HepG2 (cell line): ENCODE results near the gene PACS1. TPM values are rescaled to one million over a fixed set of nuclear protein-coding genes. Genes with fewer than 3 reads are reported as not detected.
A peak's percentile ranks its signal among the peaks of the same experiment; 100 is the strongest.

Experiments
- ATAC-seq: fragments of 200-7000 bp; cut with Tn5 transposase; 3 replicates; pipeline ENCODE4 v1.9.1; 2020; ENCODE audit warnings: mild to moderate bottlenecking, moderate library complexity
- BruUV-seq: library from RNA; stranded (reverse); fragments of 400-500 nt; replicated peaks from 2 replicates; lab custom pipeline; 2021; lab: Mats Ljungman, UMichigan
- CTCF ChIA-PET: fragments of 300-600 bp; formaldehyde crosslinking; extraction: SDS; loops from one replicate; lab custom pipeline; 2021; ENCODE audit warnings: low total read pairs, inconsistent platforms, low intra/inter-chr PET ratio; lab: Yijun Ruan, JAX
- POLR2A ChIA-PET: fragments of 350-600 bp; sonication (Branson Sonifier 250); formaldehyde crosslinking; loops from one replicate; lab custom pipeline; 2020; ENCODE audit warnings: antibody characterized with exemption, inconsistent platforms; lab: Yijun Ruan, JAX
- DNase-seq: peaks from one replicate; pipeline ENCODE4 v3.0.0-alpha.2; 2015; ENCODE audit warnings: low spot score
- FAIRE-seq: peaks from 3 replicates; lab custom pipeline; 2011; peaks lifted over from hg19 to GRCh38; lab: Jason Lieb, UNC
- H2AFZ ChIP-seq: one replicate; pipeline ENCODE4 v1.6.1; 2011; ENCODE audit warnings: low read length, inconsistent platforms
- H3K27ac ChIP-seq: fragments of 300-600 bp; 3 replicates; pipeline ENCODE4 v1.8.0; 2011; ENCODE audit warnings: mixed run types, mild to moderate bottlenecking, mixed read lengths, low read length, inconsistent platforms; ENCODE audit not compliant: insufficient read depth; ENCODE audit errors: extremely low read length
- H3K27me3 ChIP-seq, 2 experiments: fragments of 200-600 bp in 1 of 2; 2 replicates in 1 of 2; 3 replicates in 1 of 2; pipeline versions ENCODE4 v1.6.0 to v1.8.0; 2011; ENCODE audit warnings: low read length in 2 of 2, mild to moderate bottlenecking in 2 of 2, moderate library complexity in 2 of 2, inconsistent platforms in 1 of 2; ENCODE audit not compliant: insufficient read depth in 2 of 2, control insufficient read depth in 1 of 2
- H3K36me3 ChIP-seq, 2 experiments: fragments of 200-600 bp in 1 of 2; replicated peaks in 1 of 2; 2 replicates in 1 of 2; 3 replicates in 1 of 2; pipeline versions ENCODE4 v1.5.1 to v1.8.0; 2011; ENCODE audit warnings: low read length in 2 of 2, inconsistent platforms in 1 of 2; ENCODE audit not compliant: insufficient read depth in 2 of 2, control insufficient read depth in 1 of 2
- H3K4me1 ChIP-seq: 2 replicates; pipeline ENCODE4 v1.5.1; 2012; ENCODE audit warnings: low read length, inconsistent platforms; ENCODE audit not compliant: insufficient read depth
- H3K4me2 ChIP-seq: 2 replicates; pipeline ENCODE4 v1.6.0; 2011; ENCODE audit warnings: low read depth, low read length, inconsistent platforms
- H3K4me3 ChIP-seq, 3 experiments: fragments of 200-600 bp in 1 of 3; sonication (generic), shearing (Covaris generic) in 1 of 3; replicated peaks in 1 of 3; 2 replicates each; pipeline ENCODE4 v1.5.1; 2011 to 2016; ENCODE audit warnings: low read length in 3 of 3, inconsistent platforms in 2 of 3, low read depth in 2 of 3, mild to moderate bottlenecking in 2 of 3, control low read depth in 1 of 3, mixed read lengths in 1 of 3; ENCODE audit not compliant: insufficient read depth in 1 of 3
- H3K79me2 ChIP-seq: one replicate; pipeline ENCODE4 v1.6.1; 2011; ENCODE audit warnings: low read length, inconsistent platforms; ENCODE audit not compliant: insufficient read depth
- H3K9ac ChIP-seq: 2 replicates; pipeline ENCODE4 v1.6.0; 2011; ENCODE audit warnings: mild to moderate bottlenecking, low read depth, low read length, inconsistent platforms; ENCODE audit not compliant: insufficient read depth
- H3K9me3 ChIP-seq: 2 replicates; pipeline ENCODE4 v1.5.1; 2012; ENCODE audit warnings: mild to moderate bottlenecking, low read length
- H4K20me1 ChIP-seq: 2 replicates; pipeline ENCODE4 v1.6.0; 2011; ENCODE audit warnings: inconsistent platforms, mild to moderate bottlenecking, low read length, moderate library complexity; ENCODE audit not compliant: insufficient read depth
- ELF3 ChIP-seq: IDR thresholded peaks from 2 replicates; pipeline ENCODE4 v1.6.1; 2016; ENCODE audit warnings: missing genetic modification reagents, missing compliant biosample characterization
- HES4 ChIP-seq: sonication (generic); formaldehyde crosslinking; IDR thresholded peaks from 2 replicates; pipeline ENCODE4 v1.9.0; 2021; ENCODE audit warnings: mild to moderate bottlenecking, missing genetic modification reagents, borderline replicate concordance
- KDM5B ChIP-seq: sonication (generic); formaldehyde crosslinking; IDR thresholded peaks from 2 replicates; pipeline ENCODE4 v1.4.0; 2020; ENCODE audit warnings: missing genetic modification reagents, mild to moderate bottlenecking, borderline replicate concordance
- KLF6 ChIP-seq: IDR thresholded peaks from 2 replicates; pipeline ENCODE4 v1.8.0; 2016; ENCODE audit warnings: missing biosample characterization, missing genetic modification reagents
- MATR3 ChIP-seq: sonication (generic); formaldehyde crosslinking; IDR thresholded peaks from 2 replicates; pipeline ENCODE4 v1.4.0; 2020; ENCODE audit warnings: missing genetic modification reagents
- MIXL1 ChIP-seq: IDR thresholded peaks from 2 replicates; pipeline ENCODE4 v1.6.1; 2016
- MZF1 ChIP-seq: sonication (generic); formaldehyde crosslinking; IDR thresholded peaks from 2 replicates; pipeline ENCODE4 v1.8.1; 2023; ENCODE audit warnings: mild to moderate bottlenecking, missing genetic modification reagents, borderline replicate concordance
- NCOA1 ChIP-seq: sonication (generic); formaldehyde crosslinking; IDR thresholded peaks from 2 replicates; pipeline ENCODE4 v1.9.0; 2021; ENCODE audit warnings: missing genetic modification reagents
- NFRKB ChIP-seq: fragments of 450-650 bp; IDR thresholded peaks from 2 replicates; pipeline ENCODE4 v1.6.1; 2017
- PPARG ChIP-seq: conservative IDR thresholded peaks from 2 replicates; pipeline ENCODE4 v1.6.1; 2016; ENCODE audit warnings: missing biosample characterization, missing genetic modification reagents
- RXRA ChIP-seq: sonication (generic); formaldehyde crosslinking; IDR thresholded peaks from 2 replicates; pipeline ENCODE4 v1.5.1; 2020; ENCODE audit warnings: missing genetic modification reagents
- SIN3A ChIP-seq: IDR thresholded peaks from 2 replicates; pipeline ENCODE4 v1.6.1; 2011; ENCODE audit warnings: low read depth, mild to moderate bottlenecking, control low read depth, low read length, borderline replicate concordance
- ZNF577 ChIP-seq: sonication (generic); formaldehyde crosslinking; IDR thresholded peaks from 2 replicates; pipeline ENCODE4 v1.4.0; 2020; ENCODE audit warnings: mild to moderate bottlenecking, low read depth, missing genetic modification reagents, borderline replicate concordance
- ZNF816 ChIP-seq: sonication (generic); formaldehyde crosslinking; IDR thresholded peaks from 2 replicates; pipeline ENCODE4 v1.8.0; 2022; ENCODE audit warnings: missing genetic modification reagents, mild to moderate bottlenecking, borderline replicate concordance
- ZNF891 ChIP-seq: sonication (generic); formaldehyde crosslinking; IDR thresholded peaks from 2 replicates; pipeline ENCODE4 v1.5.0; 2020; ENCODE audit warnings: mild to moderate bottlenecking, missing genetic modification reagents
- WGBS: methylation state at CpG from one replicate; pipeline ENCODE4 v1.1.6; 2017; ENCODE audit warnings: low lambda C conversion rate; 5-methylcytosine and 5-hydroxymethylcytosine counted together
- in situ Hi-C: cut with HindIII; loops from 2 replicates; pipeline ENCODE4 v1.10.0; 2017; ENCODE audit warnings: low pct_unique_long_range_greater_than_20kb; ENCODE audit not compliant: extremely low pct_ligation_motif_present
- intact Hi-C: fragments of 100-400 bp; cut with micrococcal nuclease; formaldehyde crosslinking; loops from one replicate; pipeline ENCODE4 v1.10.0; 2022; ENCODE audit not compliant: unreplicated experiment
- polyA plus RNA-seq, 8 experiments: library from polyadenylated mRNA; depleted of rRNA in 3 of 8; stranded (reverse) in 7 of 8; unstranded in 1 of 8; fragments of >200 nt; fragmentation: Illumina TruSeq in 4 of 8; extraction: Trizol in 4 of 8; gene quantifications; 2 replicates each; pipeline versions ENCODE4 v1.2.1 to v1.2.3, GENCODE V29; 2011 to 2016; ENCODE audit warnings: low read depth in 4 of 8, missing spikeins in 1 of 8, mixed read lengths in 1 of 8; ENCODE audit not compliant: insufficient read depth in 1 of 8
- total RNA-seq, 5 experiments: library from RNA; depleted of rRNA; stranded (reverse); fragments of >200 nt; fragmentation: Illumina TruSeq; extraction: Trizol; gene quantifications; 2 replicates each; pipeline ENCODE4 v1.2.3, GENCODE V29; 2016; ENCODE audit warnings: low read depth in 1 of 5
- TF ChIP-seq, protein P1 (sequence below): sonication (generic); formaldehyde crosslinking; IDR thresholded peaks from 2 replicates; pipeline ENCODE4 v1.5.0; 2020; ENCODE audit warnings: mild to moderate bottlenecking, missing genetic modification reagents
- TF ChIP-seq, protein P2 (sequence below): sonication (generic); formaldehyde crosslinking; IDR thresholded peaks from 2 replicates; pipeline ENCODE4 v1.8.1; 2023; ENCODE audit warnings: mild to moderate bottlenecking, inconsistent platforms, moderate library complexity, missing genetic modification reagents, borderline replicate concordance
- TF ChIP-seq, protein P3 (sequence below): IDR thresholded peaks from 2 replicates; pipeline ENCODE4 v1.6.1; 2016; ENCODE audit warnings: low read depth, borderline replicate concordance
- TF ChIP-seq, protein P4 (sequence below): sonication (generic); formaldehyde crosslinking; IDR thresholded peaks from 2 replicates; pipeline ENCODE4 v1.4.0; 2020; ENCODE audit warnings: missing genetic modification reagents
- TF ChIP-seq, protein P5 (sequence below): sonication (generic); formaldehyde crosslinking; IDR thresholded peaks from 2 replicates; pipeline ENCODE4 v1.8.1; 2023; ENCODE audit warnings: mild to moderate bottlenecking, missing genetic modification reagents

The PACS1 gene
- total and polyA plus RNA-seq, 2 of the 13 experiments (the other 11 are each of a cell fraction or from before 2014, with no cell fraction given) = 7.6 to 8.6 TPM

DNA sequence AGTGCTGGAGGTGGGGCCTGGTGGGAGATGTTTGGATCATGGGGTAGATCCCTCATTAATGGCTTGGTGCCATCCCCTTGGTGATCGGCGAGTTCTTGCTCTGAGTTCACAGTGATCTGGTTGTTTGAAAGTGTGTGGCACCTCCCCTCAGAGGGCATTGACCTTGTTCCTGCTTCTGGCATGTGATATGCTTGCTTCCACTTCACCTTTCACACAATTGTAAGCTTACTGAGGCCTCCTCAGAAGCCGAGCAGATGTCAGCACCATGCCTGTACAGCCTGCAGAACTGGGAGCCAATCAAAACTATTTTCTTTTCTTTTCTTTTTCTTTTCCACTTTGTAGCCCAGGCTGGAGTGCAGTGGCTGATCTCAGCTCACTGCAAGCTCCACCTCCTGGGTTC lies 32.7 kb upstream of the PACS1 start:
- no TSS peak for BruUV-seq
- Histone ChIP-seq H4K20me1 (no peaks in the 10 kb centered on the region), H3K4me2 (0 out of 2 replicates have a peak overlapping the region, but pooled peaks have one; percentile 10), H3K36me3 (no peaks in the 10 kb centered on the region), H3K79me2 (no peaks in the 10 kb centered on the region), H3K9ac (no peak overlapping the region), H3K4me3 (no peak overlapping the region), H3K27me3 (peaks cover 8 to 11% of the 10 kb centered on the region in 2 experiments; a peak in 2 of 5 replicates), H3K4me1 (peaks cover 8% of the 10 kb centered on the region; the same call in 1 of the 2 replicates), H2AFZ (no peak overlapping the region), H3K27ac (no peak overlapping the region), H3K9me3 (no peaks in the 10 kb centered on the region)
- CTCF ChIA-PET = no interaction called here
- in situ Hi-C loops = no loop called here
- POLR2A ChIA-PET = no interaction called here
- FAIRE-seq = no peak
- no peak; the same call in 2 of the 3 replicates for ATAC-seq
- DNase-seq = no peak
- intact Hi-C loops = no loop called here
- 38% methylated on average over 3 of the region's 3 CpGs for WGBS
- TF ChIP-seq HES4 (CRISPR knock-in tag) (no peak), NCOA1 (CRISPR knock-in tag) (no peak), ZNF816 (CRISPR knock-in tag) (no peak), KLF6 (CRISPR knock-in tag) (no peak), NFRKB (no peak), ZNF577 (CRISPR knock-in tag) (no peak), MZF1 (no peak), MIXL1 (no peak), ZNF891 (no peak), SIN3A (no peak), RXRA (CRISPR knock-in tag) (peak; percentile 61; the same call in 1 of the 2 replicates), KDM5B (CRISPR knock-in tag) (no peak), MATR3 (CRISPR knock-in tag) (no peak), ELF3 (CRISPR knock-in tag) (no peak), PPARG (peak; percentile 75)
- TF ChIP-seq, protein P1, sequence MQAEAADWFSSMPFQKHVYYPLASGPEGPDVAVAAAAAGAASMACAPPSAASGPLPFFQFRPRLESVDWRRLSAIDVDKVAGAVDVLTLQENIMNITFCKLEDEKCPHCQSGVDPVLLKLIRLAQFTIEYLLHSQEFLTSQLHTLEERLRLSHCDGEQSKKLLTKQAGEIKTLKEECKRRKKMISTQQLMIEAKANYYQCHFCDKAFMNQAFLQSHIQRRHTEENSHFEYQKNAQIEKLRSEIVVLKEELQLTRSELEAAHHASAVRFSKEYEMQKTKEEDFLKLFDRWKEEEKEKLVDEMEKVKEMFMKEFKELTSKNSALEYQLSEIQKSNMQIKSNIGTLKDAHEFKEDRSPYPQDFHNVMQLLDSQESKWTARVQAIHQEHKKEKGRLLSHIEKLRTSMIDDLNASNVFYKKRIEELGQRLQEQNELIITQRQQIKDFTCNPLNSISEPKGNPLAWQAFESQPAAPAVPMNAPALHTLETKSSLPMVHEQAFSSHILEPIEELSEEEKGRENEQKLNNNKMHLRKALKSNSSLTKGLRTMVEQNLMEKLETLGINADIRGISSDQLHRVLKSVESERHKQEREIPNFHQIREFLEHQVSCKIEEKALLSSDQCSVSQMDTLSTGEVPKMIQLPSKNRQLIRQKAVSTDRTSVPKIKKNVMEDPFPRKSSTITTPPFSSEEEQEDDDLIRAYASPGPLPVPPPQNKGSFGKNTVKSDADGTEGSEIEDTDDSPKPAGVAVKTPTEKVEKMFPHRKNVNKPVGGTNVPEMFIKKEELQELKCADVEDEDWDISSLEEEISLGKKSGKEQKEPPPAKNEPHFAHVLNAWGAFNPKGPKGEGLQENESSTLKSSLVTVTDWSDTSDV (CRISPR knock-in tag) = no peak
- TF ChIP-seq, protein P2, sequence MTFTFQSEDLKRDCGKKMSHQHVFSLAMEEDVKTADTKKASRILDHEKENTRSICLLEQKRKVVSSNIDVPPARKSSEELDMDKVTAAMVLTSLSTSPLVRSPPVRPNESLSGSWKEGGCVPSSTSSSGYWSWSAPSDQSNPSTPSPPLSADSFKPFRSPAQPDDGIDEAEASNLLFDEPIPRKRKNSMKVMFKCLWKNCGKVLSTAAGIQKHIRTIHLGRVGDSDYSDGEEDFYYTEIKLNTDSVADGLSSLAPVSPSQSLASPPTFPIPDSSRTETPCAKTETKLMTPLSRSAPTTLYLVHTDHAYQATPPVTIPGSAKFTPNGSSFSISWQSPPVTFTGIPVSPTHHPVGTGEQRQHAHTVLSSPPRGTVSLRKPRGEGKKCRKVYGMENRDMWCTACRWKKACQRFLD (CRISPR knock-in tag) = no peak
- TF ChIP-seq, protein P3, sequence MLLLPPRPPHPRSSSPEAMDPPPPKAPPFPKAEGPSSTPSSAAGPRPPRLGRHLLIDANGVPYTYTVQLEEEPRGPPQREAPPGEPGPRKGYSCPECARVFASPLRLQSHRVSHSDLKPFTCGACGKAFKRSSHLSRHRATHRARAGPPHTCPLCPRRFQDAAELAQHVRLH (CRISPR knock-in tag) = no peak
- TF ChIP-seq, protein P4, sequence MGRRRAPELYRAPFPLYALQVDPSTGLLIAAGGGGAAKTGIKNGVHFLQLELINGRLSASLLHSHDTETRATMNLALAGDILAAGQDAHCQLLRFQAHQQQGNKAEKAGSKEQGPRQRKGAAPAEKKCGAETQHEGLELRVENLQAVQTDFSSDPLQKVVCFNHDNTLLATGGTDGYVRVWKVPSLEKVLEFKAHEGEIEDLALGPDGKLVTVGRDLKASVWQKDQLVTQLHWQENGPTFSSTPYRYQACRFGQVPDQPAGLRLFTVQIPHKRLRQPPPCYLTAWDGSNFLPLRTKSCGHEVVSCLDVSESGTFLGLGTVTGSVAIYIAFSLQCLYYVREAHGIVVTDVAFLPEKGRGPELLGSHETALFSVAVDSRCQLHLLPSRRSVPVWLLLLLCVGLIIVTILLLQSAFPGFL = no peak
- TF ChIP-seq, protein P5, sequence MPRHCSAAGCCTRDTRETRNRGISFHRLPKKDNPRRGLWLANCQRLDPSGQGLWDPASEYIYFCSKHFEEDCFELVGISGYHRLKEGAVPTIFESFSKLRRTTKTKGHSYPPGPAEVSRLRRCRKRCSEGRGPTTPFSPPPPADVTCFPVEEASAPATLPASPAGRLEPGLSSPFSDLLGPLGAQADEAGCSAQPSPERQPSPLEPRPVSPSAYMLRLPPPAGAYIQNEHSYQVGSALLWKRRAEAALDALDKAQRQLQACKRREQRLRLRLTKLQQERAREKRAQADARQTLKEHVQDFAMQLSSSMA (CRISPR knock-in tag) = no peak
